HG03025 (cell line): ENCODE measurements around the gene MAST1.
"Not testable (repeated sequence)": the region's sequence is repeated elsewhere in the genome, so short reads cannot be mapped to it uniquely, and the experiment has no call there.

Experiments used
- ATAC-seq: cut with Tn5 transposase; IDR thresholded peaks from one replicate; pipeline ENCODE4 v1.9.1; 2021; ENCODE audit warnings: mild to moderate bottlenecking, moderate library complexity; ENCODE audit not compliant: unreplicated experiment, low FRiP score

Gene MAST1

DNA sequence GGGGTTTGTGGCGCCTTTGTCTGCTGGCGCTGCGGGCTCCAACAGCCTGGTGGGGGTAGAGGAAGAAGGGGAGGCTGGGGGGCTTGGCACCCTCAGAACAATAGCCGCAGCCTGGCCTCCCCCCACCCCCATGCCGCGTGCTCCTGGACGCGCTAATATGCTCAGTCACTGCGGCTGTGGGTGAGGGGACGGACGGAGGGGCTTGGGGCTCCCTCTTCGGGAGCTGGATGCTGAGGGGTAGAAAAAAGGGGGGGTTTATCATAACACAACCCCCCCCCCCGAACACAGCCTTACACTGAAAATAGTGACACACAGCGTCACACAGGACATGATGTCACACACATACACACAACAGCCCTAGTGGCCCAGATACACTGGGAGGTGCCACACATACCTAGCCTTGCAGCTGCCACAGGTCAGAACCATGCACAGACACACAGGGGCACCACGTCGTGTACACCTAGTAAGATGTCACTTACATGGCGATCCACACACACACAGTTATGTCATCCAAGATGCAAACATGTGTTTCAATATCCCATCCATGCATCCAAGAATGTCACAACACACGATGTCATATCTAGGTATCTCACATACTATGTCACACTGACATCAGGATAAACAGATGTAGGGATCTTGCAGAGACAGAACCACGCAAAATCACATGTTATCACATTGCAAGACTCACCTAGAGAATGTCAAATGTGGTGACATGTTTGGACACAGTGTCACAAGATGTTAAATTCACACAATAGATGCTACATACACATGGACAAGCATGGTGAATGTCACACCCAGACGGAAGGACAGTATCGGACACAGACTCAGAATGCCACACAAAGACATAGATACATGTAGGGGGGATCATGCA, 806 bp downstream of the MAST1 start:
- no peak for ATAC-seq

DNA sequence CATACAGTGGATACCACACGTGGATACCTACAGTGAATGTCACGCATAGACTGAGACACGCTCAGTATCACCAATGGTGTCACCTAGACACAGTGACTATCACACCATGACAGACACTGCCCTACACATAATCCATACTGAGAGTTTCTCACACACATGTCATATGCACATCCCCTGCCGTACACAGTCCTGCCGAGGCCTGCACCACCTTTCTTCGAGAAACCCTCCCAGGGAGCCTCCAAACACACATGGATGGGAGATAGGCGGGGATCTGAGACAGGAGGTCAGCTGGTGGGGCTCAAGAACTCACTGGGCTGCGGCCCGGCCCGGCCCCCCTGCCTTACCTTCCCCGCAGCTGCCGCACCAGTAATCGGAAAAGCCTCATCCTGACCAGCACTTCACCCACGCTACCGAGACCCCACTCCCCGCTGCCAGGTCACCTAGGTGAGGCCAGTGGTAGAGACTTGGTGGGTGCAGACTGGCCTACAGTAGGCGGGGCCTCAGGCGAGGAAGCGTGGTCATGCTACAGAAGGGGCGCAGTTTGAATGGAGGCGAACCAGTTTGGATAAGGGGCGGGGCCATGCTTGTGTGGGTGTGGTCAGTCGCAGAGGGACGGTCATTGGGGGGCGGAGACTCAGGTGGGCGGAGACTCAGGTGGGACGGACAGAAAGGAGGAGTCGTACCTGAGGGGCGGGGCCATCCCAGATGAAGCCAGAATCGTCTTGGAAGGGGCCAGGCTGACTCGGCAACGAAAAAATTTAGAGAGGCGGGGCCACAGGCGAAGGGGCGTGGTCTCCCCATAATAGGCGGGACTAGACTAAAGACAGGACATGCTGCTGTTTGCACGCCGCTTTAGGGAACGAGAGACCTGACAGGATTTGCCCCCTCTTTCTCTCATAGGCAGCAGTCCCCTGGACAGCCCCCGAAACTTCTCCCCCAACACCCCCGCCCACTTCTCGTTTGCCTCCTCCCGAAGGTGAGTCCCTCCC, 2.1 kb downstream of the MAST1 start:
- no peak for ATAC-seq

DNA sequence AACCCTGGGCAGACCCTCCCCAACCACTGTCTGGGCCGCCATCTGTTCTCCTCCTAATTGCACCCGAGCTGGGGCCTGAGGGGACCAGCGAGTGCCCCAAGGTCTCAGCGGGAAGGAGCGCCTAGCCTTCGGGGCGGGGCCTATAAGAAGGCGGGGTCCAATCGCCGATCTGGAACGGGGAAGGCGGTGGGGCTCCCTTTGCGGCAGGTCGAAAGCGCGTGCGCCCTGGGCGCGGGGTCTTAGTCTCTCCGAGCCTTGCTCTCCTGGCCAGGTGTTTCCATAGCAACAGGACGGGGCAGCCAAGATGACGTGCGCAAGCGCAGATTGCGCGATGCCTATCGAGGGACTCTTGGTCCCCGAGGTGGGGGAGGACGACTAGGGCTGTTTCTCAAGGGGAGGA, 2.8 kb downstream of the MAST1 start:
- ATAC-seq = no peak

DNA sequence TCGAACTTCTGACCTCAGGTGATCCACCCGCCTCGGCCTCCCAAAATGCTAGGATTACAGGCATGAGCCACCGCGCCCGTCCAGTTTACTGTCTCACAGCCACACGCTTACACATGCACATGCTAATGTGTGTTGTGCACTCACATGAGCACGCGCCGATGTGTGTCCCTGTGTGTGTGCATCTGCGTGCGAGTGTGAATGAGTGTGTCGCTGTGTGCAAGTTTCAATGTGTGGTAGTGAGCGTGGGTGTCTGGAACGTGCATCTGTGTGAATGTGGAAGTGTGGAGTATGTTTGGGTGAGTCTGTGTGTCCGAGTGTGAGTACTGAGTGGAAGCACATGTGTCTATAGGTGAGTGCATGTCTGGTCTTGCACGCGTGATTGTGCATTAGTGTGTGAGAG, 4.2 kb downstream of the MAST1 start:
- ATAC-seq = no peak

DNA sequence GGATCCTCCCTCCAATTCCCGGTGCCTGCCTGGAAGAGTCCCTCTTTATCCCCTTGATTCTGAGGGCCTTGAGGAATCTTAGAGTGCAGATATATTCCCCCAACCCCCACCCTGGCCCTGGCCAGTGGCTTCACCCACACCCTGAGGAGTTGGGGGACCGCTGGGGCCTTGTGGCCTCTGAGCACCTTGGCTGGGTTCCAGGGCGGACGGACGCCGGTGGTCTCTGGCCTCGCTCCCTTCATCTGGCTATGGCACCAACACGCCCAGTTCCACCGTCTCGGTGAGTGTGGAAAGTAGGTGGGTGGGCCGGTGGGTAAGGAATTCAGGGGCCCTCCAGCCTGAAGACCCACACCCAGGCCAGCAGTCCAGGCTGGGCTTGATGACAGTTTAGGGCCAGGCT, 5.0 kb downstream of the MAST1 start:
- no peak for ATAC-seq

DNA sequence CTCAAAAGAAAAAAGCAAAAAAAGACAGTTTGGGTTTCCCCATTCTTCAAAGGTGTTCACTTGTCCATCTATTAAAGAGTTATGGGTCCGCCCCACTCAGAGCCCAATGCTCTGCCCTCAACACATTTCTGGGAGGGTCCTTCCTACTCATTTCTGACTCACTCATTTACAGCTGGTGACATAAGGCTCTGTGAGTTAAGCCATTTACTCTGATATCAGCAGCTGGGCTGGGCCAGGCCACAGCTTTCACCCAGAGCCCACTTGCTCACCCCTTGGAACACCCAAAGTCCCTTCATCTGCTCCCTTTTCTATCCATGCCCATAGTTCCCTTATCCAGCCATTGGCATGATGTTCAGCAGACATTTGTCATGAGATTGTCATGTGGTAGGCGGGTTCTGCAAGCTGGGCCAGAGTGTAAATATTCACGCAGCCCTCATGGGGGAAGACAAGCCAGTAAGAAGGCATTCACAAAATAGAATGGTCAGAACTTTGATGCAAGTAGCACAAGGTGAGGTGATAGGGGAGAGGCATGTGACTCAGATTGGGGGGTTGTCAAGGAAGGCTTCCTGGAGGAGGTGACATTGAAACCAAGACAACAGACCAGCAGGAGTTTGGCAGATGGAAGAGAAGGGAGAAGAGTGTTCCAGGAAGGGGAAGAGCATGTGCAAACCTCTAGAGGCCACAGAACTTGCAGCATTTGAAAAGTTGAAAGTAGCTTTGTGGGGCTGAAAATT, 5.9 kb downstream of the MAST1 start:
- ATAC-seq = no peak

DNA sequence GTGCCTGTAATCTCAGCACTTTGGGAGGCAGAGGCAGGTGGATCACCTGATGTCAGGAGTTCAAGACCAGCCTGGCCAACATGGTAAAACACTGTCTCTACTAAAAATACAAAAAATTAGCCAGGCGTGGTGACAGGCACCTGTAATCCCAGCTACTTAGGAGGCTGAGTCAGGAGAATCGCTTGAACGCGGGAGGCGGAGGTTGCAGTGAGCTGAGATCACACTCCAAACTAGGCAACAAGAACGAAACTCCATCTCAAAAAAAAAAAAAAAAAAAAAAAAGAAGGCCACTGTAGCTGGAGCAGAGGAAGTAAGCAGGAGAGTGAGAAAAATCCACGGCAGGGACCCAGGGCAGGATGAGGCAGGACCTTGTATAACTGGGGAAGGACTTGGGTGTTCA, 8.3 kb downstream of the MAST1 start:
- ATAC-seq = not testable (repeated sequence)

DNA sequence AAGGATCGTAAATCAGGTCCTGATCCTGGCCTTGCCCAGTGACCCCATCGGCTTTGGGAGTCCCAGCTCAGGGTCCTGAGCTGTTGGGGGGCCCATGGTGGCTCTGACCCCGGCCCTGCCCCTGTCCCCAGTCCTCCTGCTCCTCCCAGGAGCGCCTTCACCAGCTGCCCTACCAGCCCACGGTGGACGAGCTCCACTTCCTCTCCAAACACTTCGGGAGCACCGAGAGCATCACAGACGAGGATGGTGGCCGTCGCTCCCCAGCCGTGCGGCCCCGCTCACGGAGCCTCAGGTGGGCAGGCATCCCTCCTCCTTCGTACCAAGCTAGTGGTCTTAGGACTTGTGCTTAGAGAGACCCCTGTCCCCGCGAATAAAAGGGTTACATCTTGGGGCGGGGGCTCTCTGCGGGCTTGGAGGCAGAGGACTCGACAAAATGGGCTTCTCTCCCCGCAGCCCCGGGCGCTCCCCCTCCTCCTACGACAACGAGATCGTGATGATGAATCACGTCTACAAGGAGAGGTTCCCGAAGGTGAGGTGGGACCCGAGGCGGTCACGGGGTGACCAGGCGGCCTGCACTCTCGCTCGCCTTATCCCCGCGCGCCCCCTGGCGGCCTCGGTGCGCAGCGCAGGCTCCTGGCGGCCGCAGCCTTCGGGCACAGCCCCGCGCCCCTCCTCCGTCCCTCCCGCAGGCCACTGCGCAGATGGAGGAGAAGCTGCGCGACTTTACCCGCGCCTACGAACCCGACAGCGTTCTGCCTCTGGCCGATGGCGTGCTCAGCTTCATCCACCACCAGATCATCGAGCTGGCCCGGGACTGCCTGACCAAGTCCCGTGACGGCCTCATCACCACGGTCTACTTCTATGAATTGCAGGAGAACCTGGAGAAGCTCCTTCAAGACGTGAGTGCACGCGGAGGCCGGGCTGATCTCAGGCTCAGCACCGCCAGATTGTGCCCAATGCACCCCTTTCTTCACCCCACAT, 9.1 kb downstream of the MAST1 start:
- no peak for ATAC-seq

DNA sequence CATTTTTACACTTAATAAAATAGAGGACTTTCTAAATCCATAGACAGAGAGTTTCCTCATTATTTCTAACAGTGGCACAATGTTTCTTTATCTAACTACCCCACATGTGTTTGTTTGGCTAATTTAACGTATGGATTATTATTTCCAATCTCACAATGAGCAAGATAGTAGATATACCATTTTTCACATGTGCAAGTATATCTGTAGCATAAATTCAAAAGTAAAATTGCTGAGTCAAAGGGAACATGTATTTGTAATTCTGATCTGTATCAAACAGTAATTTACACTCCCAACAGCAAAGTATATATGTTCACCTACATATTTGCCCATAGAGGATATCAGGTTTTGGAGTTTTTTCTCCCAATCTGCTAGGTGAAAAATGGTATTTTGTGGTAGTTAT, 18.3 kb downstream of the MAST1 start:
- no peak for ATAC-seq

DNA sequence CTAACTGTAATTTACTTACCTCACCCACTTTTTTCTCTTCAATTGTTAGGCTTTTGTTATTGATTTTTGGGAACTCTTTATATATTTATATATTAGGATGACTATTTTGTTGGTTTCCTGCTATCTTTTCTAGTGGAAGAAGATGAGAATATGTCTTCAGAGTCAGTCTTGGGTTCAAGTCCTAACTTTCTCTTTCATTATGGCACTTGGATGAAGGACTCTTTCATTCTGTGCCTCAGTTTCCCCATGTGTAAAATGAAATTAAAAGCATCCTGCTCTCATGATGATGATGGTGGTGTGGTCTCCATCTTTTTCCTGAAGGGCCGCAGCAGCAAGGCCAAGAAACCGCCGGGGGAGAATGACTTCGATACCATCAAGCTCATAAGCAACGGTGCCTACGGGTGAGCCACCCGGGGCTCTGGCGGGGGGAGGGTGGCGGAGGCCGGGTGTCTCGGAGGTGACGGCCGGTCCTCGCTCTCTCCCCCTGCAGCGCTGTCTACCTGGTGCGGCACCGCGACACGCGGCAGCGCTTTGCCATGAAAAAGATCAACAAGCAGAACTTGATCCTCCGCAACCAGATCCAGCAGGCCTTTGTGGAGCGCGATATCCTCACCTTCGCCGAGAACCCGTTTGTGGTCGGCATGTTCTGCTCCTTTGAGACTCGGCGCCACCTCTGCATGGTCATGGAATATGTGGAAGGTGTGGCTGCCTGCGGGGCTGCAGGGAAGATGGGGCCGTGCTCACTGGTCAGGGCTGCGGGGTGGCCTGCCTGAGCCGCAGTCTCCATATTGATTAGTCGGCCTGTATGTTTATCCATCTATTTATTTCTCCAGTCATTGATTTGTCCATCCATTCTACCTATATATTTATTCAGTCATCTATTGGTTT, 20.0 kb downstream of the MAST1 start:
- no peak for ATAC-seq

DNA sequence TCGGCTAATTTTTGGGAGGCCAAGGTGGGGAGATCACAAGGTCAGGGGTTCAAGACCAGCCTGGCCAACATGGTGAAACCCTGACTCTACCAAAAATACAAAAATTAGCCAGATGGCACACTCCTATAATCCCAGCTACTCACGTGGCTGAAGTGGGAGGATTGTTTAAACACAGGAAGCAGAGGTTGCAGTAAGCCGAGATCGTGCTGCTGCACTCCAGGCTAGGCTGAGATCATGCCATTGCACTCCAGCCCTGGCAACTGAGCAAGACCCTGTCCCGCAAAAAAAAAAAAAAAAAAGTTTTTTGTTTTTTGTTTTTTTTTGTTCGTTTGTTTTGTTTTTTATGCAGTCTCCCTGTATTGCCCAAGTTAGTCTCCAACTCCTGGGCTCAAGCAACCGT, 21.2 kb downstream of the MAST1 start:
- no peak for ATAC-seq

DNA sequence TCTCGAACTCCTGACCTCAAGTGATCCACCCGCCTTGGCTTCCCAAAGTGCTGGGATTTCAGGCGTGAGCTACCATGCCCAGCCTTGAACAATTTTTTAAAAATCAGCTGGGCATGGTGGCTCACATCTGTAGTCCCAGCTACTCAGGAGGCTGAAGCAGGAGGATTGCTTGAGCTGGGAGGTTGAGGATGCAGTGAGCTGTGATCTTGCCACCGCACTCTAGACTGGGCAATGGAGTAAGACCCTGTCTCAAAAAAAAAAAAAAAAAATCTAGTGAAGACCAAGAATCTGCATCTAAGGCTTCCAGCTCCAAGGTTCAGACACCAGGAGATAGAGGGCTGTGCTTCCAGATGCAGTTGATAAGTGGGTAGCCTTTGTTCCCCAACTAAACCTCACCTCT, 25.8 kb downstream of the MAST1 start:
- no peak for ATAC-seq

DNA sequence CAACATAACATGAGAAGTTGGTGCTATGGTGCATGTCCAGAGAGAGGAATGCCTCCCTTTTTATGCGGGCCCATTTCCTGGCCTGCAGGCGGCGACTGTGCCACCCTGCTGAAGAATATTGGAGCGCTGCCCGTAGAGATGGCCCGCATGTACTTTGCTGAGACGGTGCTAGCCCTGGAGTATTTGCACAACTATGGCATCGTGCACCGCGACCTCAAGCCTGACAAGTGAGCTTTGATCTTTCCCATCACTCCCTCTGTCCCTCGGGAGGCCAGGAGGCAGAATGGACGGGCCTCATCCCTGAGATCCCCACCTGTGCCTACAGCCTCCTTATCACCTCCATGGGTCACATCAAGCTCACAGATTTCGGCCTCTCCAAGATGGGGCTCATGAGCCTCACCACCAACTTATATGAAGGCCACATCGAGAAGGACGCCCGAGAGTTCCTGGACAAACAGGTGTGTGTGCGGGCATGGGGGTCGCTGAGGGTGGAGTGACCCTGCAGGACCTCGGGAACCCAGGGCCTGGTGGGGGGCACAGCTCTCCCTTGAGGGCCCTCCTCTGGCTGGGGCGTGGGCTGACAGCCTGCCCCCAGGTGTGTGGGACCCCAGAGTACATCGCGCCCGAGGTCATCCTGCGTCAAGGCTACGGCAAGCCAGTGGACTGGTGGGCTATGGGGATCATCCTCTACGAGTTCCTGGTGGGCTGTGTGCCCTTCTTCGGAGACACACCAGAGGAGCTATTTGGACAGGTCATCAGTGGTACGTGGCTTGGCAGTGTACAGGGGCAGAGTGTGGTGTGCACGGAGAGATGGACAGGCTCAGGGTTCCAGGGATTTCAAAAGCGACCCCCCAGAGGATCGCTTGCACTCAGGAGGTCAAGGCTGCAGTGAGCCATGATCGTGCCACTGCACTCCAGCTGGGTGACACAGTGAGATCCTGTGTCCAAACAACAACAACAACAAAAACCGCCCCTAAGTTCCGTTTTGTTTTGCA, 26.7 kb downstream of the MAST1 start:
- ATAC-seq = no peak

DNA sequence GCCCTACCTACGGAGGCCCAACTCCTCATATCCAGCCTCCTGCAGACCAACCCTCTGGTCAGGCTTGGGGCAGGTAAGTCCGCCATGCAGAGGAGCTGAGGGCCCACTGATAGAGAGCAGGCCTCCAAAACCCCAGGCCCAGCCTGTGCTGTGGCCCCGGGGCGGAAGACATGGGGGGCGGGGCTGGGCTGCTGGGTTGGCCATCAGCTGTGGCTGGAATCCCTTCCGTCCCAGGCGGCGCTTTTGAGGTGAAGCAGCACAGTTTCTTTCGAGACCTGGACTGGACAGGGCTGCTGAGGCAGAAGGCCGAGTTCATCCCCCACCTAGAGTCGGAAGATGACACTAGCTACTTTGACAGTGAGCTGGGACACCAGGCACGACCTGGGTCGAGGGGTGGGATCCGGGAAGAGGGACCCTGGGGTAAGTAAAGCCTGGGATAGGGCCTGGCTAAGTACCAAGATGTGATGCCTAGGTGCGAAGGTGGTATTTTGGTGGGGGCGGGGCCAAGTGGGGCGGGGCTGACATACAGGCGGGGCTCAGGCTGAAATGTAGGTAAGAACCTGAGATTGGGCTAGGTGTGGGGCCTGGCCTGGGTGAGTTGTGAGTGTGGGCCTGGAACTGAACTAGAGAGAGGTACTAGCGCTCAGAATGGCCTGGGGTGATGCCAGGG, 27.6 kb downstream of the MAST1 start:
- no peak for ATAC-seq

DNA sequence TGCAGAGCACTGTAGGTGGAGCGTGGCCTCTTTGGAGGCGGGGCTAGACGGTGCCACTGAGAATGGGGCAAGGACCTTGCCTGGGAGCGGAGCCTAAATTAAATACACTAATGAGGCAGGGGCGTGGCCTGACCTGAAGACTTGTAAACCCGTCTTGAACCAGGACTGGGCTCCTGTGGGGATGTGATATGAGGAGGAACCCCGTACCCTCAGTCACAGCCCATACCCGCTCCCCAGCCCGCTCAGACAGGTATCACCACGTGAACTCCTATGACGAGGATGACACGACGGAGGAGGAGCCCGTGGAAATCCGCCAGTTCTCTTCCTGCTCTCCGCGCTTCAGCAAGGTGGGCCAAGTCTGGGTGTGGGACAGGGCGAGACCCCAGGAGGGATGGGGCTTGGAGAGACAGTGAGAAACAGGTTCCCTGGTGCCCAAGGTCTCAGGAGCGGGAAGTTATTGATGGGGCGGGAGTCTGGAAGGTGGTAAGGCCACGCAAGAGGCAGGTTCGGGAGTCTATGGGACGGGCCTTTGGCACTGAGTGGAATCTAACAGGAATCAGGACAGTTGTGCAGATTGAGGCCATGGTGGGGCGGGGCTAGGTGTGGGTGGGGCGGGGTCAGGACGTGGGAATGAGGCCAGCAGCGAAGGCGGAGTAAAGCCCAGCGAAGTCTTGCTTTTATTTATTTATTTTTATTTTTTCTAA, 28.3 kb downstream of the MAST1 start:
- ATAC-seq = no peak
